NCI-H1694 treated with DMSO at 0.1 percent for 48 hours (cell line): ENCODE results near the gene TSPAN14.
"Not testable (repeated sequence)": the region's sequence is repeated elsewhere in the genome, so short reads cannot be mapped to it uniquely, and the experiment has no call there.

Source experiments
- DNase-seq: peaks from one replicate; lab custom pipeline; 2025; lab: John Stamatoyannopoulos, UW

TSPAN14 gene

GRCh38 chr10:80453842-80454512 lies at the start of gene TSPAN14:
TSPAN14 (plus strand) TSS chr10:80454310; CDS start chr10:80489234, 34,924 bp downstream.
- peak; percentile 48 for DNase-seq

DNA sequence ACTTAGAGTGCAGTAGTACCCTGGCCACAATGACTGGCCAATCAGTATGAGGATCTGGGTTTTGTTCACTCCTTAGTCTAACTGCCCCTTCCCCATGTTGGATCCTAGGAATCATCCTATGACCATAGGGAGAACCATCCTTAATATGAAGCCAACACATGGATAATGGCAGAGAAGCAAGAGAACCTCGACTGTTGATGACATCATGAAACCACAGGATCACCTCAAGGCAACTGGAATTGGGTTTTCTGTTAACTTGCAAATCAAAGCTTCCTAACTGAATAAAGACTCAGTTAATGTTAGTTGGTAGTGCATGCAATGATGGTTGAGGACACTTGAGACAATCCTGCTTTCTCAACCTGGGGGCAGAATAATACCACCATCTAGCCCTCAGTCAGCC lies 49.1 kb upstream of the TSPAN14 start:
- no peak for DNase-seq

DNA sequence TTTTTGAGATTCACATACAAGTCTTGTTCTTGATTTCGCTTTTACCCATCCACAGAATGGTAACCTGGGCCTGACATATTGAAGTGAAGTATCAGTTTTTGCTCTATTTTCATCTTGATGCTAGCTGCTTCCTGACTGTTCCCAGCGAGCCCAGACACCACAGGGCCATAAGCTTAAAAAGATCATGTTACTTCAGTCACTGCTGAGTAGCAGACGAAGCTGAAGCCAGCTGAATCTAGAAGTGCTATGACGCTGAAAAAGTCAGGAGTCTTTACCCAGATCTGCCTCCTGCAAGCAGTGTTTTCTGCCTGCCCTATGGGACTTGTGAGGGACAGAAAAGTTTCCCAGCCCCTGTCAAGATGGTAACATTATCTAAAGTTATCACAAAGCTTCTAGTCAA lies 48.5 kb upstream of the TSPAN14 start:
- DNase-seq = no peak

DNA sequence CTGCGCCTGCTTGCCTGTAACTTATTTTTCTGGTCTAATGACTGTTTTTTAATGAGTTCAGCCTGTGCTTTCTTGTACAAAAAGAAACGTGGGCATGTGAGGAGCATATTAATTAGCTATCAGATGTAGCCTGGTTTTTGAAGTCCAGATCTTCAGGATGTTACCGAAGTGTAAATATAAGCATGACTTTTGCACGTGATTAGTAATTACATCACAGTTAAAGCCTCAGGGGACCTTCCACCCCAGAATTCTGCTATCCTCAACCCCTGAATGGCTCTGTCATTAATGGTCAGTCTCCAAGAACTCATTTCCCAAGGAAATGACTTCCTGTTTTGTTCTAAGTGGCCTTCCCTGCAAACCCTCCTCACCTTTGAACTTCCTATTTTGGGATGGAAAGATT lies 47.9 kb upstream of the TSPAN14 start:
- DNase-seq = no peak

GRCh38 chr10:80407812-80408241 lies 46.3 kb upstream of the TSPAN14 start:
- no peak for DNase-seq

- peak; percentile 36 for DNase-seq
Observed at GRCh38 chr10:80408242-80409101, 45.6 kb upstream of the TSPAN14 start, which contains the start of gene PRXL2A. PRXL2A (plus strand) TSS chr10:80408551; CDS start chr10:80420468, 11,917 bp downstream.

DNA sequence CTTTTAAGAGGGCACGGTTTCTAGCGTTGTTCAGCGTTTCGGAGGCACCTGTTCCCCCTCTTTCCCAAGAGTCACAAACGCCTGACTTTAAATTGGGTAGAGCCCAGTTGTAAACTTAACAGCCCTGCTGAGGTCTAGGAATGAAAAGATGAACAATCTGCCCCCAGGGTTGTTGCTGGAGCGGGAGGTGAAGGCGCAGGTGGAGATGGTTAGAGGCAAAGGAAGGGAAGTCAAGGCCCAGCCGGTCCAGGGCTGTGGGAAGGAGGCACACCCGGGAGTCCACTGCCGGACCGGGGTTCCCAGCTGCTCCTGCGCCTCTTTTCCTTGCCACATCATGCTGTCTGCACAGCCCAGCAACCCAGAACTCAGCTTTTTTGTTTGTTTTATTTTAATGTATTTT lies 45.0 kb upstream of the TSPAN14 start:
- no peak for DNase-seq

- no peak for DNase-seq
Observed at GRCh38 chr10:80410122-80410521, 44.0 kb upstream of the TSPAN14 start.

DNA sequence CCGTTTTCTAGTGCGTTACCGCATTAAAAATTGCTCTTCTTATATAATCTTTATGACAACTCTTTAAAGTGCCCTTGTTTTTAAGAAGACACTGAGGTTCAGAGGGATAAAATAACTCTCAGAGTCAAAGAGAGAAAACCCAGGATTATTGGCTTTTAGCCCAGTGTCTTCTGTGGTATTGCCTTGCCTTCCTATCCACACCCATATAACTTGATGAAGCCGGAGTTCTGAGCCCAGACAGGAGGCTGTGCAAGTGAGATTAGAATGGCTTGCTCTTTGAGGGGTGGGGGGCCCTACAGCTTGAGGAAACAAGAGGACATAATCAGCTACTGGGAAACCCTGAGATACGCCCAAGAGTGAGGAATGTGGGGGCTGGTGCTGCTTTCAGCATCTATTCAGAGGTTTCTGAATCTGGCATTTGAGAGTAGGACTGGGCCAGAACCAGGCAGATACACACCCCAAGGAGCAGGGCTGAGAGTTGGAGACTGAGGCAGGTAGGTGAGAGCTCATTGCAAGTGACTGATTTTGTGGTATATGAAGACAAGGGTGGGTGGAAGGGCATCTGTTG lies 43.4 kb upstream of the TSPAN14 start:
- no peak for DNase-seq

DNA sequence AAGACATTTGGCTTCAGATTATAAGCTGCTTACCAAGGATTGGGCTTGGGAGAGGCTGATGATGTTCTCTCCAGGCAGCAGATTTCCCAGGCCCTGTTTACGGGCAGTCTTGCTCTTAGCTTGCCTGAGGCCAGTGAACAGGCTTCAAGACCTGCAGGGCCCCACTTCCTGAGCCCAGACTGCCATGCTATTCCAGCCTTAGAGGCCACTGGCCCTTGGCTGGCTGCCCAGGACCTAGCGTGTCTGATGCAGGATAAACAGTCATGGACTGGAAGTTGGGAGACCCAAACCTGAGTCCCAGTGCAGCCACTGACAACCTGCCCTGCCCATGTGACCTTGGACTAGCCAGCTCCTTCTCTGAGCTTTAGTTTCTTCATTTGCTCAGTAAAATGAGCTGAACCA lies 42.8 kb upstream of the TSPAN14 start:
- no peak for DNase-seq

DNA sequence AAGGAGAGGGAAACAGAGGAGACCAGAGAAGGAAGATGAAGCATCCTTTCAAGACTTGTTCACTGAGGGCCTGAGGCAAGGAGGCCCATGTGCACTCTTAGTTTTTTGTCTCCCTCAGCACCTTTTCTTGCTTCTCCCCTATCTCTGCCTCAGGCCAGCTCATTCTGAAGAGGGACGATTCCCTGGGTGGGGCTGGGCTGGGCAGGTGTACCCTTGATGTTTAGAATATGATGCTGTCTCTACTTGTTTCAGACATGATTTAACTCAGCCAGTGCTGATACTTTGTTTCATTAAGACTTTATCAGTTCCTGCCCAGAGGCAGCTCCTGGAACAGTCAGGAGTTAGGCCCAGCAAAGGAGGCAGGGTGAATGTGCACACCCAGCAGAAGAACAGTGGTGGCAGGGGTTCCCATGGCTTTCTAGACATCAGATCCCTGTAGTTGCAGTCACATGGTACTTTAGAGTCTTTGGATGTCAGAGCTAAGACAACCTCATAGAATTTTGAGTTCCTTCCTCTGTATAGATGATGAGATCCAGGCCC lies 42.4 kb upstream of the TSPAN14 start:
- no peak for DNase-seq

GRCh38 chr10:80412486-80412885 lies 41.6 kb upstream of the TSPAN14 start:
- DNase-seq = no peak

DNA sequence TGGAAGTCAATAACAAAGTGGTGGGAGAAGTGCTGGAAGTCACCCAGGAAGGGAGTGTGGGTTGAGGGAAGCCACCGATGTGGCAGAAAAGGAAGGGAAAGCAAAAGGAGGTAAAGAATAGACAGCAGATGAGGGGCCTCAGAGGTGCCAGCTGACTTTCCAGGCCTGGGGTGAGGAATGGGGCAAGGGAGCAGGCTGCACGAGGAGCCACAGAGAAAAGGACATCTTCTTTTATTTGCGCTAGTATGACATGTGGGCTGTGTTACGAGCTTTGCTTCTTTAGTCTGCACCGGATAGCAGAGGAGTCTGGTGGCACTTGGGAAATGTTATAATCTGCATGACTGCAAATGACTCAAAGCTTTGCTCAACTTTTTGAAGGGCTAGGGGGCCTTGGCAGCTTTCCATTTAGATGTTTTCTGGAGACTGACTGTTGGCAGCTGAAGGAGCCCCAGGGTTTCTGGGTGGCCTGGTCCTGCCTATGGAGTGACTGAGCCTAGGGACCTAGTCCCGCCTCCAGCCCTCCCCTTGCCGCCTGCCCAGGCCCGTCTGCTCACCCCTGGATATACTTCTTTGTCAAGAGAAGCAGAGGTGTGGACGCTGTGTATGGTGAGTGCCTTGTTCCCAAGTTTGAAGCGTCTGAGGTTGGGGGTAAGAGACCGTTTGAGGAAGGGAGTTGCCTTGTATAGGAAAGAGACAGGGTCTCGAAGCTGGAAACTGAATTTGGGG lies 40.7 kb upstream of the TSPAN14 start:
- DNase-seq = peak; percentile 13

GRCh38 chr10:80414142-80414895 lies 39.8 kb upstream of the TSPAN14 start:
- no peak for DNase-seq

- no peak for DNase-seq
Observed at GRCh38 chr10:80415734-80416478, 38.2 kb upstream of the TSPAN14 start.

GRCh38 chr10:80416479-80417098 lies 37.5 kb upstream of the TSPAN14 start:
- DNase-seq = no peak

GRCh38 chr10:80417256-80417655 lies 36.9 kb upstream of the TSPAN14 start:
- DNase-seq = not testable (repeated sequence)

DNA sequence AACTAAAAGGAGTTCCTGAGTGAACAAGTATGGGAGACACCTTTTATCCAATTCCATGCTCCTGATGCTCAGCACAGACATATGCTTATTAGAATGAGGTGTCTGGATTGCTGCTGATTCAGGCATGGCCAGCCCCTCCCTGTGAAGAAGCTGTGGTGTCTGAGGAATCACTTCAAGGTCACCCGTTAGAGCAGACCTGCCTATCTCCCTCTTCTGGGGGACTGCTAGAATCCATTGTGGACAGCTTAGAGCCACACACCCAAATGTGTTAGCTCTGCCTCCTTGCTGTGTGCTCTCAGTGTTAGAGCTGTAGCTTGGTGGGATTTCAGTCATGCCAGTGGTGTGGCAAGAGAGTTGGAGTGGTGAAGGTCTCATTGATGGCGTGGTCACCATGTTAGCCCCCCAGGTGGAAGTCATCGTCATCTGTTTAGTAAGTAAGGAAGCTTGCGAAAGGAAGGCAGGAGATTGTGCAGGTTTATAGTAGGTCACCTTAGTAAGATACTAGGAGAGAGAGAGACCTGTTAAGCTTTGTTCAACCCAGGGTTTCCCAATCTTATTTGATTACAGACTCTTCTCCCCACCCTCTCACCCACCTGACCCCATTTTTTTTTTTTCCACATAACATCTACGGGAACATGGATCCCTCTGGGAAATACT lies 32.9 kb upstream of the TSPAN14 start:
- no peak for DNase-seq
